Measurements from ENCODE around the gene MAP3K4. TPM values are rescaled to one million over a fixed set of nuclear protein-coding genes. Genes with fewer than 3 reads are reported as not detected.

Gene MAP3K4
- total and polyA plus RNA-seq, 2 of the 8 experiments (the other 6 are each of a cell fraction or from before 2014, with no cell fraction given), result 16.6 to 51.6 TPM

DNA sequence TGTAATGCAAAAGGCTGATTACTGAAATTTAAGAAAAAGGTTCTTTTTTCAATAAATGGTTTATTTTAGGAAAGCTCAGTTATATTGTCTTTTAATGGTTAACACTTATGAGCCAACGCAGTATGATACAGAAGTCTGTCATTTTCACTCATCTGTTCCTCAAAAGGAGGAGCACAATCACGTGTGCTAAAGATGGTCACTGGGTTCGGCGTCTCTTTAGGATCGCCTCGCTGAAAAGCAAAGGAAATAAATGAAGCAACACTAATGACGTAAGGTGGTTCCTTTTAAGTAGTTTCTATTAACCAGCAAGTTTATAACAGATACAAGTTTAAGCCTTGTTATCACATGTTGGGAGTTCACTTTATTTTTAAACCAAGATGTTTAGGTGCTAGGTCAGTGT lies 125.7 kb downstream of the MAP3K4 start:
- no peak overlapping the region for H2BK120ac ChIP-seq (replicated peaks; ENCODE audit: low read depth, low read length)
- CTCF ChIA-PET (ENCODE audit: partially characterized antibody), result interaction anchor here (1.0 kb wide), 1 partner anchor 367 kb away, joined by 3 read pairs; no protein-coding TSS in a partner anchor
- H3K18ac ChIP-seq (ENCODE audit: extremely low read depth, low read length), result no peak overlapping the region
- no peak overlapping the region for H2BK20ac ChIP-seq (ENCODE audit: low read length)
- H4K5ac ChIP-seq (ENCODE audit: insufficient read length, low read depth, low read length), result no peak overlapping the region
- no peak overlapping the region for H3K23ac ChIP-seq (ENCODE audit: insufficient read length)
- no peak overlapping the region for H3K56ac ChIP-seq (replicated peaks; ENCODE audit: insufficient read length, low read depth, low read length)
- no peak for DNase-seq (ENCODE audit: low read depth in 1 of 2, low spot score in 2 of 2)
- H3K36me3 ChIP-seq (ENCODE audit: control insufficient read depth in 2 of 4, insufficient read depth in 4 of 4, low read length in 3 of 4), result peaks cover 3 to 38% (median 21%) of the 10 kb centered on the region in 4 experiments; a peak in 6 of 8 replicates
- 93% methylated on average over 7 of the region's 7 CpGs; no CpG with 5 or more reads in 1 of the 2 experiments for WGBS, 2 experiments (ENCODE audit: extremely low coverage in 1 of 2, insufficient coverage in 1 of 2, insufficient read length in 1 of 2, insufficient replicate concordance in 2 of 2, low coverage in 1 of 2, low lambda C conversion rate in 2 of 2, missing lambda C conversion rate in 1 of 2)
- no peaks in the 10 kb centered on the region for H3K9me3 ChIP-seq (ENCODE audit: insufficient read depth in 2 of 2, low read depth in 1 of 2, low read length in 1 of 2)
- H3K4ac ChIP-seq (replicated peaks; ENCODE audit: insufficient read length, low read depth, low read length), result no peak overlapping the region
- no peak for FAIRE-seq
- H3K9ac ChIP-seq (replicated peaks in 1 of 4; ENCODE audit: extremely low read depth in 1 of 4, low read depth in 3 of 4, low read length in 3 of 4), result no peak overlapping the region
- no peaks in the 10 kb centered on the region for H4K20me1 ChIP-seq (replicated peaks in 1 of 2; ENCODE audit: control insufficient read depth in 1 of 2, insufficient read depth in 2 of 2, low read length in 2 of 2)
- no peak overlapping the region for H3K14ac ChIP-seq (ENCODE audit: insufficient read length)
- POLR2A ChIA-PET (ENCODE audit: partially characterized antibody), result no interaction called here
- no peaks in the 10 kb centered on the region for H3K4me1 ChIP-seq (replicated peaks in 1 of 4; ENCODE audit: control insufficient read depth in 3 of 4, insufficient read depth in 4 of 4, low read length in 3 of 4)
- H2BK12ac ChIP-seq (ENCODE audit: low read depth, low read length), result no peak overlapping the region
- no peaks in the 10 kb centered on the region for H3K27me3 ChIP-seq (replicated peaks in 1 of 4; ENCODE audit: control insufficient read depth in 3 of 4, extremely low read depth in 1 of 4, insufficient read depth in 3 of 4, low read length in 3 of 4)
- H4K91ac ChIP-seq (replicated peaks; ENCODE audit: insufficient read length, low read length), result no peak overlapping the region
- H3K23me2 ChIP-seq (ENCODE audit: low read depth, low read length), result no peaks in the 10 kb centered on the region
- H3K27ac ChIP-seq (ENCODE audit: low read depth, low read length), result no peak overlapping the region
- H2BK5ac ChIP-seq (ENCODE audit: low read depth, low read length), result no peak overlapping the region
- no peaks in the 10 kb centered on the region for H3K79me2 ChIP-seq (ENCODE audit: control insufficient read depth in 1 of 2, insufficient read depth in 2 of 2, low read length in 2 of 2)
- H2BK15ac ChIP-seq (ENCODE audit: low read length), result no peak overlapping the region
- H2AK5ac ChIP-seq (ENCODE audit: low read depth, low read length), result no peak overlapping the region
- no peak overlapping the region for H2AFZ ChIP-seq (ENCODE audit: low read length)
- no peak overlapping the region for H3K4me2 ChIP-seq (ENCODE audit: insufficient read depth in 1 of 2, low read depth in 2 of 2, low read length in 2 of 2)
- no peak overlapping the region for H4K8ac ChIP-seq (ENCODE audit: extremely low read depth, insufficient read depth, low read length)
- H3K79me1 ChIP-seq (ENCODE audit: low read depth, low read length), result no peaks in the 10 kb centered on the region
- no peak overlapping the region for H3K4me3 ChIP-seq (ENCODE audit: extremely low read depth in 1 of 4, insufficient read depth in 2 of 4, low read depth in 3 of 4, low read length in 4 of 4)
- TF ChIP-seq, protein P1, sequence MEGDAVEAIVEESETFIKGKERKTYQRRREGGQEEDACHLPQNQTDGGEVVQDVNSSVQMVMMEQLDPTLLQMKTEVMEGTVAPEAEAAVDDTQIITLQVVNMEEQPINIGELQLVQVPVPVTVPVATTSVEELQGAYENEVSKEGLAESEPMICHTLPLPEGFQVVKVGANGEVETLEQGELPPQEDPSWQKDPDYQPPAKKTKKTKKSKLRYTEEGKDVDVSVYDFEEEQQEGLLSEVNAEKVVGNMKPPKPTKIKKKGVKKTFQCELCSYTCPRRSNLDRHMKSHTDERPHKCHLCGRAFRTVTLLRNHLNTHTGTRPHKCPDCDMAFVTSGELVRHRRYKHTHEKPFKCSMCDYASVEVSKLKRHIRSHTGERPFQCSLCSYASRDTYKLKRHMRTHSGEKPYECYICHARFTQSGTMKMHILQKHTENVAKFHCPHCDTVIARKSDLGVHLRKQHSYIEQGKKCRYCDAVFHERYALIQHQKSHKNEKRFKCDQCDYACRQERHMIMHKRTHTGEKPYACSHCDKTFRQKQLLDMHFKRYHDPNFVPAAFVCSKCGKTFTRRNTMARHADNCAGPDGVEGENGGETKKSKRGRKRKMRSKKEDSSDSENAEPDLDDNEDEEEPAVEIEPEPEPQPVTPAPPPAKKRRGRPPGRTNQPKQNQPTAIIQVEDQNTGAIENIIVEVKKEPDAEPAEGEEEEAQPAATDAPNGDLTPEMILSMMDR (IDR thresholded peaks at IDR 0.05; ENCODE audit: control extremely low read depth in 1 of 3, insufficient read depth in 1 of 3, low read depth in 1 of 3, low read length in 3 of 3), result no peak
- TF ChIP-seq YY1 (IDR thresholded peaks at IDR 0.05; ENCODE audit: low read depth, low read length) (no peak), JUND (IDR thresholded peaks at IDR 0.05; ENCODE audit: low read length) (no peak), CREB1 (IDR thresholded peaks at IDR 0.05) (no peak), SRF (IDR thresholded peaks at IDR 0.05; ENCODE audit: low read depth, low read length) (no peak), BCL11A (IDR thresholded peaks at IDR 0.05; ENCODE audit: low read depth in 2 of 2, low read length in 2 of 2) (no peak), HDAC2 (IDR thresholded peaks at IDR 0.05; ENCODE audit: borderline replicate concordance in 1 of 2, low read depth in 2 of 2, low read length in 2 of 2) (no peak), NRF1 (IDR thresholded peaks at IDR 0.05; ENCODE audit: low read depth, low read length) (no peak), GTF2F1 (IDR thresholded peaks at IDR 0.05; ENCODE audit: borderline replicate concordance, low read depth, low read length) (no peak), GABPA (IDR thresholded peaks at IDR 0.05; ENCODE audit: borderline replicate concordance, insufficient read depth, low read length) (no peak), JUN (IDR thresholded peaks at IDR 0.05; ENCODE audit: low read depth, low read length) (no peak), ASH2L (IDR thresholded peaks at IDR 0.05; ENCODE audit: low read length) (no peak), POU5F1 (IDR thresholded peaks at IDR 0.05; ENCODE audit: low read depth, low read length) (no peak)
